GM12873 (cell line): Measurements from ENCODE around the gene C20orf204.

Source experiments
- TF ChIP-seq, protein P1 (sequence below): IDR thresholded peaks from 2 replicates; pipeline ENCODE4 v1.5.1; 2012; ENCODE audit warnings: low read depth, mild to moderate bottlenecking, moderate library complexity, low read length, control low read depth; ENCODE audit not compliant: insufficient read depth; ENCODE audit errors: missing control alignments

The C20orf204 gene

GRCh38 chr20:64030371-64031134, 5.4 kb upstream of the C20orf204 start:
- TF ChIP-seq, protein P1, sequence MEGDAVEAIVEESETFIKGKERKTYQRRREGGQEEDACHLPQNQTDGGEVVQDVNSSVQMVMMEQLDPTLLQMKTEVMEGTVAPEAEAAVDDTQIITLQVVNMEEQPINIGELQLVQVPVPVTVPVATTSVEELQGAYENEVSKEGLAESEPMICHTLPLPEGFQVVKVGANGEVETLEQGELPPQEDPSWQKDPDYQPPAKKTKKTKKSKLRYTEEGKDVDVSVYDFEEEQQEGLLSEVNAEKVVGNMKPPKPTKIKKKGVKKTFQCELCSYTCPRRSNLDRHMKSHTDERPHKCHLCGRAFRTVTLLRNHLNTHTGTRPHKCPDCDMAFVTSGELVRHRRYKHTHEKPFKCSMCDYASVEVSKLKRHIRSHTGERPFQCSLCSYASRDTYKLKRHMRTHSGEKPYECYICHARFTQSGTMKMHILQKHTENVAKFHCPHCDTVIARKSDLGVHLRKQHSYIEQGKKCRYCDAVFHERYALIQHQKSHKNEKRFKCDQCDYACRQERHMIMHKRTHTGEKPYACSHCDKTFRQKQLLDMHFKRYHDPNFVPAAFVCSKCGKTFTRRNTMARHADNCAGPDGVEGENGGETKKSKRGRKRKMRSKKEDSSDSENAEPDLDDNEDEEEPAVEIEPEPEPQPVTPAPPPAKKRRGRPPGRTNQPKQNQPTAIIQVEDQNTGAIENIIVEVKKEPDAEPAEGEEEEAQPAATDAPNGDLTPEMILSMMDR, result no peak

- TF ChIP-seq, protein P1, result no peak
These were observed 4.1 kb upstream of the C20orf204 start for GRCh38 chr20:64031822-64032314.

GRCh38 chr20:64032706-64033624, 3.0 kb upstream of the C20orf204 start:
- TF ChIP-seq, protein P1, result no peak

- TF ChIP-seq, protein P1, result no peak
These were observed 1.9 kb upstream of the C20orf204 start for GRCh38 chr20:64033981-64034493.

GRCh38 chr20:64035066-64035932, 683 bp upstream of the C20orf204 start:
- TF ChIP-seq, protein P1, result no peak

- TF ChIP-seq, protein P1, result no peak
These were observed 590 bp downstream of the C20orf204 start for GRCh38 chr20:64036346-64037198.
